ENCODE measurements around the gene ZEB2.

- TF ChIP-seq EZH2 (IDR thresholded peaks at IDR 0.05; ENCODE audit: borderline replicate concordance, low read length) (no peak), CTCF (IDR thresholded peaks at IDR 0.05; ENCODE audit: low read length) (no peak)
Observed at GRCh38 chr2:144481109-144481508, 38.8 kb downstream of the ZEB2 start.
